Pulmonary artery endothelial cell (primary cell): ENCODE measurements around the gene NXN. TPM values are rescaled to one million over a fixed set of nuclear protein-coding genes. Genes with fewer than 3 reads are reported as not detected.

ENCODE experiments used
- DNase-seq: peaks from one replicate; pipeline ENCODE4 v3.0.0-alpha.2; 2011; ENCODE audit warnings: low read depth, low spot score
- total RNA-seq: library from RNA; depleted of rRNA; stranded (reverse); fragments of >200 nt; gene quantifications from 2 replicates; pipeline ENCODE4 v1.2.3, GENCODE V29; 2014

The NXN gene
- 31.6 and 33.0 TPM in 2 replicates for total RNA-seq

- DNase-seq: no peak
Measured at GRCh38 chr17:979539-980405, at the start of gene NXN. Gene NXN (minus strand): TSS chr17:979776.

GRCh38 chr17:1027044-1027443 lies 47.5 kb upstream of the NXN start:
- DNase-seq: no peak

DNA sequence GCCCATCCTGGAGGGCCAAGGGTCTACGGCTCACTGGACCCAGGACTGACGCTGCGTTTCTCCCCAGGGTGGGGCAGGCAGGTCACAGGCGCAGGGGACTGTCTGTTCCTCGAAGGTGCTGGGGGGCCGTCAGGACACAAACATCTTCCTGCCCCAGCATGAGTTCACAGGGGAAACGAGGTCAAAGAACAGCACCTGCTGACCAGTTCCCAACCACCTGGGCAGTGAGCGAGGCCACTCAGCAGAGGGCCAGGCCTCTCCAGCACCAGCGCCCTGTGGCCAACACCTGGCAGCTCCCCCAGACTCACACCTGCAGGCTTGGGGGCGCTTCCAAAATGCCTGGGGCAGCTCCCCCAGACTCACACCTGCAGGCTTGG lies 47.0 kb upstream of the NXN start:
- no peak for DNase-seq

DNA sequence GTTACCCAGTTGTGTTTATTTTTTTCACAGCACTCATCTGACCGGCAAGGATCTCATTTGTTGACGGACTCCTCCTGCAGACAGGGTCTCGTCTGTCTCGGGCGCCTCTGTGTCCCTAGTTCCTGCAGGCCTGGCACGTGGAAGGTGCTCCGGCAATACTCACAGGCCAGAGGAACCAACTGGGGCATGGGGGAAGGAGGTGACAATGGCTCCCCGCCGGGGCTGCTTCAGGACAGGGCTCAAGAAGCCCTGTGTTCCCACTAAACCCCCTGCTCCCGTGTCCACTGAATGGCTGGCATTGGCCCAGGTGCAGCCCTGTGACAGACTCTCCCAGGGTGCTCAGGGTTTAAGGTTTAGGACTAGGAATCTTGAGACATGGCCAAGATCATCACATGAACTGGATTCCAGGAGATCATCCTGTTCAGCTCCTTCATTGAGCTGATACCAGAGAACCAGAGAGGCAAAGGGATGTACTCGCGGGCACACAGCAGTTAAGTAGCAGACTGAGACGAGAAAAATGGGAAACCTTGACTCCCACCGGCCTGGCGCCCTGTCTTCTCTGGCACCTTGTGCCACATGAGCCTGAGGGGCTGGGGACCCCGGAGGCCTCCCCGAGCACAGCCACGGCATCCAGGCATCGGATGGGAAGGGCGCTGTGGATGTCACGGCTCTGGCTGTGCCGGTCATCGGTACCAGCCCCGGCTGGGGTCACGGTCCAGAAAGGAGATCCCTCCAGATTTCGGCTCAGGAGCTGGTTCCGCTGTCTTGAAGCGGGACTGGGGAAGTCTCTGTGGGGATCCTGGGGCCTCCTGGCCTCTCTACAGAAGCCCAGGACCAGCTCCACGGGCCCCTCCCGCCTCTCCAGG lies 46.4 kb upstream of the NXN start:
- no peak for DNase-seq

GRCh38 chr17:1024076-1024475 lies 44.5 kb upstream of the NXN start:
- no peak for DNase-seq

DNA sequence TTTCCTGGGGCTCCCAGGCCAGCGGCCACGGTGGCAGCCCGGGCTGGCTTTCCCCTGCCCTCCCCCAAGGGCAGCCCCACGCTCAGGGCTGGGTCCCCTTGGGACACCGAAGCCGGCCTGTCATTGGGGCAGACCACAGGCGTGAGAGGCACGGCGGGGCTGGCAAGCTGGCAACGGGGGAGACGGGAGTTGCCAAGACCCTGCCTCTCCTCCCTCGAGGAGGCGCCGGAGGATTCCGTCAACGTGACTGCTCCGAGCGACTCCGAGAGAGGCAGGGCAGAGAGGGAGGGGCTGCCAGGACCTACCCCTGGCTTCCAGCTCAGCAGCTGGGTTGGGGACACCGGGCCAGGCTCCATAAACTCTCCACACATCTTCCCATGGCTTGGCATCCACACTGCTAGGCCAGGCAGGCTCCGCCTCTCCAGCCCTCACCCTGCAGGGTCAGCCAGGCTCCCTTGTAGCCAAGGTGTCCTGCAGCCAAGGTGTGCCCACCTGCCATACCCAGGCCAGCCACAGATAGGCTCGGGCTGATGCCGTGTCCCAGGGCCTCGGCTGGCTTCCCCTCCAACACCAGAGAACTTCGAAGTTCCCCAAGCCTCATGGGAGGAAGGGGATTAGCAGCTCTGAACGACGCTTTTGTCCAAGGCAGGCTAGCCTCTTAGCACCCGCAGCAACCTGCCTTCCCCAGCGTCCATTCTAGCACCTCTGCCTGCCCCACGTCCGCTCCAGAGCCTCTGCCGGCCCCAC lies 42.9 kb upstream of the NXN start:
- DNase-seq: no peak

GRCh38 chr17:1021147-1021546 lies 41.6 kb upstream of the NXN start:
- no peak for DNase-seq

DNA sequence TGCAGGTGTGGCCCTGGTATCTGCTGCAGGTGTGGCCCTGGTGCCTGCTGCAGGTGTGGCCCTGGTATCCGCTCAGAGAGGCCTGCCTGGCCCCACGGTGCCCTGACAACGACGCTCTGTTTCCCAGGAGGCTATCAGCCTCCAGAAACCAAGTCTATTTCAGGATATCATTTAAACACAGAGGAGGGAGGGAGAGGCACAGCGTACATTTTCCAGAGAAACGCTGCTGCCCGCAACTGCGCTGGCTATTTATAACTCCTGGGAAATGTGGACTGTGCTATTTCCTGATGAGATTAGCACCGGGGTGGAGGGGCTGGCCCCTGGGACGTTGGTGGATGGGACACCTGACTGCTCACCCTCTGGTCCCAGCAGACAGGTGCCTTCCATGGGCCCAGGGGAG lies 39.9 kb upstream of the NXN start:
- DNase-seq: no peak

DNA sequence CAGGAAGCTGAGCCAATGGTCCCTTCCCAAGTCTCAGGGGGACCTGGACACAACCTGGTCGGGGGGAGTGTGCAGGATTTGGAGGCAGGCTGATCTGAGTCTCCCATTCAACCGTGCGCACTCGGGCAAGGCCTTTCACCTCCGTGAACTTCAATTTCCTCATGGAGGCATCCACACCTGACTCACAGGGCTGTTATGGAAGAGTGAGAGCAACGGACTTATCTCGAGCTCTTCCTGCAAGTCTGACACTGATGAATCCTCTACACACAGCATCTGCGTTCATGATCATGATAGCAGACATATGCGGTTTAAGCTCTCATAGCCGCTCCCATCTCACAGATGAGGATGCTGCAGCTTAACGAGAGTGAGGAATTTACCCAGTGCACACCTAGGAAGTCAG lies 39.0 kb upstream of the NXN start:
- DNase-seq: no peak

DNA sequence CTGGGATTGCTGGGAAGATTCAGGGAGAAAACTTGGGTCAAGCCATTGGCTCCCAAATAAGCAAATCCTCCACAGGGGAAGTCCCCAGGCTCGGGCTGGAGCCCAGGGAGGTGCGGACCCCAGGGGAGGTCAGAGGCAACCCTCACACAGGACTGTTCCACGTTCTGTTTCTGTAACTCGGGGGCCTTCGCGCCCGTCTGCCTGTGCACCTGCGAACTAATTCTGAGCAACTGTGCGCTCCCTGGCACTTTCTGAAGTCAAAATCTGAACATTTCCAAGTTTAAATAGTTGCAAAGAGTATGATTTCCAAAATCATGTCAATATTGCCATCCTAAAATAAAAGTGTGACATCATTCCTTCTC lies 34.1 kb upstream of the NXN start:
- DNase-seq: no peak

DNA sequence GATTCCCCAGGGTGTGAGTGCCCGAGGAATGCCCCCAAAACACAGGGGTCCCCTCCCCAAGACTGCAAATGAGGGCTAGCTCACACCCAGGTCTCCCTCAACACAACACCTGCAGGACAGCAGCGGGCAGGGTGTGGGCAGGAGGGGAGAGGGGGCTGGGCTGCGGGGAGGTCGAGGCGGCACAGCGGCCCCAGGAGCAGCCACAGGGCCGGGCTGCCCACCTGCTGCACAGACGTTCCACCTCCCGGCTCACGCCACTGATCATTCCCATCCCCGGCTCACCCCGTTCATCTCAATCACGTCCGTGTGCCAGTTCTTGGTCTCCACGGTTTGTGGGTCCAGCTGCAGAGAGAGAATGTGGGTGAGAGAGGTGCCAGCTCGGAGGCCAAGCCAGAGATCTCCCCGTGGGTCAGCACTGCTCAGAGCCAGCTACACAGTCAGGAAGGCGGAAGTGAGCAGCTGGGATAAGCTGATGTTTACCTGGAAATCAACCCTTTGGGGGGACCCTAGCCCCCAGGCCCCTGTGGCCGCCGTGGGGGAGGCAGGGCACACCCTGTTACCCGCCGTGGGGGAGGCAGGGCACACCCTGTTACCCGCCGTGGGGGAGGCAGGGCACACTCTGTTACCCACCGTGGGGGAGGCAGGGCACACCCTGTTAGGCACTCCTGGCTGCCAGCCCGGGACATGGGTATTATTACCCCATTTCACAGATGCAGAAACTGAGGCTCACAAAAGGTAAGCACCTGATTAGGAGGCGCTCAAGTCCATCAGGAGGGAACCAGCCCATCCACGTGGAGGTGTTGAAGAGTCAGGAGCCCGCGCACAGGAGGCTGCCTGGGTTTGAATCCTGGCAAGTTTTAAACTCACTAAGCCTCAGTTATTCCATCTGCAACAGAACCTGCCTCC lies 33.5 kb upstream of the NXN start:
- DNase-seq: no peak

DNA sequence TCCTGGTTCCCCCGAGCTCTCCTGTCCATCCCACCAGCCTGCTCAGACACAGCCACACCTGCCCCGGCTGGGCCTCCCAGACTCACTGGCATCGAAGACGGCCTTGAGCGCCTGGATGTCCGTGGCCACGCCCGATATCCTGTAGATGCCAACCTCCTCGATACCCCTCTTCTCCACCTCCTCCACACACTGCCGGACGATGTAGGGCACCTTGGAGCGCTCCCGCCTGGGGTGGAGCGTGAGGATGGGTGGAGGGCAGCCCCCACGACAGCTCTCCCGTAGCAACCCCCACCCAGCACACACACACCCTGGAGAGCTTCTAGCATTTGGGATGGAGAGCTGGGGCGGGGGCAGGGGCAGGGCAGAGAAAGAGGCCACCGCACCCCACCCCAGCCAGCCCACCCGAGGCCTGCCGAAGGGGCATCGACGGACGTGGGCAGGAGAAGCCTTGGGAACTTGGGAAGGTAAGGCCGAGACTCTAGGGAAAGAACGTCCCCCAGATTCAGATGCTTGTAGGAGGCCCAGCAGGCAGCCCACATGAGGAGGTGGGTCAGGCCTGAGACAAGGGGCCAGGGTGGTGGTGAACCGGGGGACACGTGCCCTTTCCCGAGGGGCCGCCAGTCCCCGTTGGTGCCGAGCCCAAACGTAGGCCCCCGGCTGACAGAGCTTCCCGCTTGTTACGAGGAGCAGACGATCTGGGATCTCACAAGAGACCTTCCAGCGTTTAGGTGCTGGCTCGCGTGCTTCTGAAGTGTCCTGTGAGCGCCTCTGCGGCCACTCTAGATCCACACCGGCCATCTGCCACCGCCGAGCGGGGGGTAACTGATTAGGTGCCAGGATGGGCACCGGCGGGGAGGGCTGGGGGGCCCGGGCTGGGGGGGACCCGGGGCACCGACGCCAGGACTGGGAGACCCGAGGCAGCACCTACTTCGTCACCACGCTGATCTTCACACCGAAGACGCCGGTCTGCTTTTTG lies 32.5 kb upstream of the NXN start:
- no peak for DNase-seq

- no peak for DNase-seq
Measured at GRCh38 chr17:1011138-1011537, 31.6 kb upstream of the NXN start.

GRCh38 chr17:1010586-1010985 lies 31.0 kb upstream of the NXN start:
- DNase-seq: no peak

DNA sequence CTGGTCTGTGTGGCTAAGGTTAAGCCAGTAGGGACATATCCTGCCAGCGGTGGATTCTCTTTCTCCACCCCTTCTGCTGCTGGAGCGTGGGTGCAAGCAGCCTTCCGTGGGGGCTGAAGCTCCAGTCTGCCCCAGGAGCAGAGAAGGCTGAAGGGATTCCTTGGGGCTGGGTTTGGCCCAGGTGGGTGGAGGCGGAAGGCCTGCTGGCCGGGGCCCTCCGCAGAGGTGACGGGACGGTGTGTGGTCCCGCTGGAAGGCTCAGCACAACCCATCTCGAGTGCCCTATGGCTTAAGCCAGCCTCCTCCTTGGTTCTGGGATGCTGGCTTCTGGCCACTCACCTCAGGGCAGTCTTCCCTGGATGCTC lies 30.5 kb upstream of the NXN start:
- DNase-seq: no peak

- DNase-seq: no peak
Measured at GRCh38 chr17:1009229-1010085, 29.9 kb upstream of the NXN start.

- no peak for DNase-seq
Measured at GRCh38 chr17:1008008-1008761, 28.6 kb upstream of the NXN start.
